IMR-90 (cell line): ENCODE data around the gene EPC1. TPM values are rescaled to one million over a fixed set of nuclear protein-coding genes. Genes with fewer than 3 reads are reported as not detected.

Source experiments
- ATAC-seq: fragments of 200-7000 bp; cut with Tn5 transposase; 2 replicates; pipeline ENCODE4 v1.9.1; 2020; ENCODE audit warnings: low read depth, mild to moderate bottlenecking, moderate library complexity
- BruUV-seq: library from RNA; stranded (reverse); fragments of 400-500 nt; replicated peaks from 2 replicates; lab custom pipeline; 2021; lab: Mats Ljungman, UMichigan
- CTCF ChIA-PET: fragments of 300-600 bp; formaldehyde crosslinking; extraction: SDS; loops from one replicate; lab custom pipeline; 2021; ENCODE audit warnings: antibody characterized with exemption; lab: Yijun Ruan, JAX
- POLR2A ChIA-PET: fragments of 300-600 bp; sonication (Branson Sonifier 250); formaldehyde crosslinking; loops from one replicate; lab custom pipeline; 2022; ENCODE audit warnings: antibody characterized with exemption; ENCODE audit not compliant: unreplicated experiment; lab: Charles Lee
- DNase-seq: peaks from one replicate; pipeline ENCODE4 v3.0.0; 2013
- H2AFZ ChIP-seq: replicated peaks from 2 replicates; pipeline ENCODE3; 2013; ENCODE audit warnings: low read length, mild to moderate bottlenecking; ENCODE audit not compliant: poor library complexity
- H2AK5ac ChIP-seq: 2 replicates; pipeline ENCODE4 v1.6.1; 2013; ENCODE audit warnings: low read depth, low read length, inconsistent platforms
- H2AK9ac ChIP-seq: replicated peaks from 2 replicates; pipeline ENCODE3; 2013; ENCODE audit warnings: mild to moderate bottlenecking, low read depth, low read length, moderate library complexity; ENCODE audit not compliant: poor library complexity
- H2BK120ac ChIP-seq: 2 replicates; pipeline ENCODE4 v1.6.1; 2013; ENCODE audit warnings: low read depth, low read length, inconsistent platforms
- H2BK15ac ChIP-seq: 3 replicates; pipeline ENCODE4 v1.6.1; 2013; ENCODE audit warnings: low read depth, low read length, inconsistent platforms
- H2BK20ac ChIP-seq: 2 replicates; pipeline ENCODE4 v1.6.1; 2013; ENCODE audit warnings: low read depth, mild to moderate bottlenecking, inconsistent platforms, low read length, moderate library complexity
- H2BK5ac ChIP-seq: 2 replicates; pipeline ENCODE4 v1.6.1; 2013; ENCODE audit warnings: mild to moderate bottlenecking, low read depth, low read length, inconsistent platforms; ENCODE audit not compliant: poor library complexity, severe bottlenecking
- H3K14ac ChIP-seq: replicated peaks from 2 replicates; pipeline ENCODE4 v1.6.1; 2013; ENCODE audit warnings: low read depth, low read length, inconsistent platforms
- H3K18ac ChIP-seq: 2 replicates; pipeline ENCODE4 v1.6.1; 2013; ENCODE audit warnings: low read depth, low read length, control low read depth
- H3K23ac ChIP-seq: 2 replicates; pipeline ENCODE4 v1.6.1; 2013; ENCODE audit warnings: low read depth, low read length, inconsistent platforms
- H3K27ac ChIP-seq: 2 replicates; pipeline ENCODE4 v1.5.1; 2013; ENCODE audit warnings: mild to moderate bottlenecking, control low read depth, low read length; ENCODE audit not compliant: insufficient read depth
- H3K27me3 ChIP-seq: 2 replicates; pipeline ENCODE4 v1.6.1; 2013; ENCODE audit warnings: low read length; ENCODE audit not compliant: control insufficient read depth, insufficient read depth
- H3K36me3 ChIP-seq: 2 replicates; pipeline ENCODE4 v1.6.1; 2013; ENCODE audit warnings: low read length, mixed read lengths; ENCODE audit not compliant: control insufficient read depth, insufficient read depth
- H3K4ac ChIP-seq: 2 replicates; pipeline ENCODE4 v1.6.1; 2013; ENCODE audit warnings: low read depth, low read length, inconsistent platforms
- H3K4me1 ChIP-seq: 2 replicates; pipeline ENCODE4 v1.6.1; 2013; ENCODE audit warnings: low read length, mixed read lengths; ENCODE audit not compliant: control insufficient read depth, insufficient read depth
- H3K4me2 ChIP-seq: 2 replicates; pipeline ENCODE4 v1.6.1; 2013; ENCODE audit warnings: low read depth, mild to moderate bottlenecking, control low read depth, low read length, moderate library complexity
- H3K4me3 ChIP-seq: 2 replicates; pipeline ENCODE4 v1.5.1; 2013; ENCODE audit warnings: low read depth, mild to moderate bottlenecking, control low read depth, low read length, moderate library complexity; ENCODE audit not compliant: insufficient read depth
- H3K56ac ChIP-seq: 2 replicates; pipeline ENCODE4 v1.6.1; 2013; ENCODE audit warnings: low read length, inconsistent platforms; ENCODE audit not compliant: insufficient read depth; ENCODE audit errors: extremely low read depth
- H3K79me1 ChIP-seq, 2 experiments: 2 replicates each; pipeline ENCODE4 v1.6.1; 2013; ENCODE audit warnings: low read length in 2 of 2, inconsistent platforms in 1 of 2, low read depth in 1 of 2
- H3K9ac ChIP-seq: 2 replicates; pipeline ENCODE4 v1.6.1; 2013; ENCODE audit warnings: low read depth, low read length, control low read depth
- H3K9me1 ChIP-seq: 2 replicates; pipeline ENCODE4 v1.6.1; 2013; ENCODE audit warnings: low read length, inconsistent platforms; ENCODE audit not compliant: insufficient read depth
- H3K9me3 ChIP-seq: 2 replicates; pipeline ENCODE4 v1.6.1; 2013; ENCODE audit warnings: low read length; ENCODE audit not compliant: control insufficient read depth, insufficient read depth
- H4K20me1 ChIP-seq: 2 replicates; pipeline ENCODE4 v1.6.1; 2013; ENCODE audit warnings: low read length, inconsistent platforms; ENCODE audit not compliant: insufficient read depth
- H4K5ac ChIP-seq: 2 replicates; pipeline ENCODE4 v1.6.1; 2013; ENCODE audit warnings: mild to moderate bottlenecking, low read depth, low read length, control low read depth
- H4K8ac ChIP-seq, 2 experiments: 2 replicates each; pipeline ENCODE4 v1.6.1; 2013; ENCODE audit warnings: low read depth in 2 of 2, low read length in 2 of 2, control low read depth in 1 of 2, inconsistent platforms in 1 of 2
- H4K91ac ChIP-seq: 2 replicates; pipeline ENCODE4 v1.6.1; 2013; ENCODE audit warnings: low read depth, low read length, inconsistent platforms; ENCODE audit not compliant: insufficient read depth
- MXI1 ChIP-seq: IDR thresholded peaks from 2 replicates; pipeline ENCODE4 v1.6.1; 2012; ENCODE audit warnings: low read depth, mild to moderate bottlenecking, low read length, moderate library complexity, borderline replicate concordance
- WGBS, 2 experiments: methylation state at CpG; one replicate each; pipeline versions ENCODE4 v1.1.5 to v1.1.7; 2013; ENCODE audit warnings: missing lambda C conversion rate in 2 of 2; ENCODE audit not compliant: insufficient read length in 1 of 2; ENCODE audit errors: extremely low coverage in 2 of 2; 5-methylcytosine and 5-hydroxymethylcytosine counted together
- dilution Hi-C: fragments of 300-500 bp; cut with HindIII; formaldehyde crosslinking; loops from one replicate; pipeline ENCODE4 v1.14.3; 2018; ENCODE audit warnings: low sequenced_read_pairs; ENCODE audit not compliant: unreplicated experiment
- in situ Hi-C: fragments of 300-500 bp; cut with MboI; formaldehyde crosslinking; loops from 3 replicates; pipeline ENCODE4 v1.14.3; 2019; ENCODE audit warnings: low sequenced_read_pairs, inconsistent platforms, mixed read lengths
- intact Hi-C: fragments of 100-400 bp; cut with micrococcal nuclease; formaldehyde crosslinking; loops from 2 replicates; pipeline ENCODE4 v1.10.0; 2022
- polyA plus RNA-seq, 3 experiments: library from polyadenylated mRNA; depleted of rRNA; stranded (reverse); fragments of >200 nt; gene quantifications; 2 replicates each; pipeline ENCODE4 v1.2.3, GENCODE V29; 2012; ENCODE audit warnings: low replicate concordance in 1 of 3
- total RNA-seq: library from RNA; depleted of rRNA; stranded (reverse); fragments of >200 nt; gene quantifications from 2 replicates; pipeline ENCODE4 v1.2.3, GENCODE V29; 2012
- TF ChIP-seq, protein P1 (sequence below): conservative IDR thresholded peaks from 2 replicates; pipeline ENCODE4 v1.5.1; 2012; ENCODE audit warnings: mild to moderate bottlenecking, low read depth, low read length, improper control_type of control experiment

The EPC1 gene
- total and polyA plus RNA-seq, 2 of the 4 experiments (the other 2 are of a cell fraction), result 21.9 to 23.5 TPM

DNA sequence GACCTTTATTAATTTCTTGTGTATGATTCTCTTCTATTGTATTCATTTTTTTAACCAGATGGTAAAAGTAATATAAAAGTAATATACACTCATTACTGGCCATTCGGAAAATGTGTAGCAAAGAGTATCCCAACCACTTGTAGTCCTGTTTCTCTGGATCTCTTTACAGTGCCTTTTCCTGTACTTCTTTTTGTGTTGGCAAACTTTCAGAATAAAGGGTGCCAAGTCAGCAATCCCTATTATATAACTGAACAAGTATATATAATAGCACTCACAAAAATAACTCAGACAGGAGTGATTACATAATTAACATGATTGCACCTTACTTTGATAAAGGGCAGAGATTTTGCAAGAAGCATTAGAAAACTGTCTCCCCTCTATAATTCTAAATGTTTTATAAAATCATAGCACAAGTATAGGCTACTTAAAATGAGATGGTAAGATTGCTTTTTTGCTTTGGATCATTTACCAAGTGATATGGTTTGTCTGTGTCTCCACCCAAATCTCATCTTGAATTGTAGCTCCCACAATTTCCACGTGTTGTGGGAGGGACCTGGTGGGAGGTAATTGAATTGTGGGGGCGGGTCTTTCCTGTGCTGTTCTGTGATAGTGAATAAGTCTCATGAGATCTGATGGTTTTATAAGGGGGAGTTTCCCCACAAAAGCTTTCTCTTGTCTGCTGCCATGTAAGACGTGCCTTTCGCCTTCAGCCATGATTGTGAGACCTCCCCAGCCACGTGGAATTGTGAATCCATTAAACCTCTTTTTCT lies 41.5 kb upstream of the EPC1 start:
- in situ Hi-C loops (no loop called here), intact Hi-C loops (no loop called here), dilution Hi-C loops (no loop called here)
- H4K91ac ChIP-seq, result no peak overlapping the region
- CTCF ChIA-PET, result no interaction called here
- no peak overlapping the region for H2BK120ac ChIP-seq
- no peaks in the 10 kb centered on the region for H3K4me1 ChIP-seq
- no peak overlapping the region for H2BK5ac ChIP-seq
- H3K18ac ChIP-seq, result no peak overlapping the region
- H2AK5ac ChIP-seq, result no peak overlapping the region
- no peak overlapping the region for H3K4me2 ChIP-seq
- H3K9me1 ChIP-seq, result no peaks in the 10 kb centered on the region
- DNase-seq, result no peak
- ATAC-seq, result no peak
- no peak overlapping the region for H3K4me3 ChIP-seq
- H3K9ac ChIP-seq, result no peak overlapping the region
- no peak overlapping the region for H4K5ac ChIP-seq
- no peaks in the 10 kb centered on the region for H3K27me3 ChIP-seq
- TF ChIP-seq, protein P1, sequence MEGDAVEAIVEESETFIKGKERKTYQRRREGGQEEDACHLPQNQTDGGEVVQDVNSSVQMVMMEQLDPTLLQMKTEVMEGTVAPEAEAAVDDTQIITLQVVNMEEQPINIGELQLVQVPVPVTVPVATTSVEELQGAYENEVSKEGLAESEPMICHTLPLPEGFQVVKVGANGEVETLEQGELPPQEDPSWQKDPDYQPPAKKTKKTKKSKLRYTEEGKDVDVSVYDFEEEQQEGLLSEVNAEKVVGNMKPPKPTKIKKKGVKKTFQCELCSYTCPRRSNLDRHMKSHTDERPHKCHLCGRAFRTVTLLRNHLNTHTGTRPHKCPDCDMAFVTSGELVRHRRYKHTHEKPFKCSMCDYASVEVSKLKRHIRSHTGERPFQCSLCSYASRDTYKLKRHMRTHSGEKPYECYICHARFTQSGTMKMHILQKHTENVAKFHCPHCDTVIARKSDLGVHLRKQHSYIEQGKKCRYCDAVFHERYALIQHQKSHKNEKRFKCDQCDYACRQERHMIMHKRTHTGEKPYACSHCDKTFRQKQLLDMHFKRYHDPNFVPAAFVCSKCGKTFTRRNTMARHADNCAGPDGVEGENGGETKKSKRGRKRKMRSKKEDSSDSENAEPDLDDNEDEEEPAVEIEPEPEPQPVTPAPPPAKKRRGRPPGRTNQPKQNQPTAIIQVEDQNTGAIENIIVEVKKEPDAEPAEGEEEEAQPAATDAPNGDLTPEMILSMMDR, result no peak
- no peak for TF ChIP-seq MXI1
- H3K14ac ChIP-seq, result no peak overlapping the region
- no CpG with 5 or more reads among the region's 6 CpGs for WGBS, 2 experiments
- no peak overlapping the region for H3K27ac ChIP-seq
- H3K23ac ChIP-seq, result no peak overlapping the region
- no peak overlapping the region for H3K56ac ChIP-seq
- H2BK20ac ChIP-seq, result no peak overlapping the region
- POLR2A ChIA-PET, result no interaction called here
- no peaks in the 10 kb centered on the region for H3K79me1 ChIP-seq
- H3K9me3 ChIP-seq, result no peaks in the 10 kb centered on the region
- H3K36me3 ChIP-seq, result no peaks in the 10 kb centered on the region
- no peak overlapping the region for H2AK9ac ChIP-seq
- no peaks in the 10 kb centered on the region for H4K20me1 ChIP-seq
- no peak overlapping the region for H3K4ac ChIP-seq
- no peak overlapping the region for H4K8ac ChIP-seq
- no peak overlapping the region for H2BK15ac ChIP-seq
- H2AFZ ChIP-seq, result no peak overlapping the region
- no TSS peak for BruUV-seq
